ENCODE measurements around the gene OBP2A.

DNA sequence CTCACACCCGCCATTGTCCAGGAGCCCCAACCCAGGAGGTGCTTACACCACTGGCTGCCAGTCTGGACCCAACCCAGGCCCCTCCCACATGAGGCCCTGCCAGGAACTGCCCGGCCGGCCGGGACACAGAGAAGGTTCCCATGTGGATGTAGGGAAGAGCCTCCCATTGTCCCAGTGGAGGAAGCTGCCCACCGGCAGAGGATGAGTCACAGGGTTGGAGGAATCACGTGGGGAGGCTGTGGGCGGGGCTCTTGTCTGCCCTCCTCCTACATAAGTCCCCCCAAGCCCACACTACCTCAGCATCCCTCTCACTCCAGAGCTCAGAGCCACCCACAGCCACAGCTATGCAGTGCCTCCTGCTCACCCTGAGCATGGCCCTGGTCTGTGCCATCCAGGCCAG lies 41.7 kb downstream of the OBP2A start:
- TF ChIP-seq, protein P1, sequence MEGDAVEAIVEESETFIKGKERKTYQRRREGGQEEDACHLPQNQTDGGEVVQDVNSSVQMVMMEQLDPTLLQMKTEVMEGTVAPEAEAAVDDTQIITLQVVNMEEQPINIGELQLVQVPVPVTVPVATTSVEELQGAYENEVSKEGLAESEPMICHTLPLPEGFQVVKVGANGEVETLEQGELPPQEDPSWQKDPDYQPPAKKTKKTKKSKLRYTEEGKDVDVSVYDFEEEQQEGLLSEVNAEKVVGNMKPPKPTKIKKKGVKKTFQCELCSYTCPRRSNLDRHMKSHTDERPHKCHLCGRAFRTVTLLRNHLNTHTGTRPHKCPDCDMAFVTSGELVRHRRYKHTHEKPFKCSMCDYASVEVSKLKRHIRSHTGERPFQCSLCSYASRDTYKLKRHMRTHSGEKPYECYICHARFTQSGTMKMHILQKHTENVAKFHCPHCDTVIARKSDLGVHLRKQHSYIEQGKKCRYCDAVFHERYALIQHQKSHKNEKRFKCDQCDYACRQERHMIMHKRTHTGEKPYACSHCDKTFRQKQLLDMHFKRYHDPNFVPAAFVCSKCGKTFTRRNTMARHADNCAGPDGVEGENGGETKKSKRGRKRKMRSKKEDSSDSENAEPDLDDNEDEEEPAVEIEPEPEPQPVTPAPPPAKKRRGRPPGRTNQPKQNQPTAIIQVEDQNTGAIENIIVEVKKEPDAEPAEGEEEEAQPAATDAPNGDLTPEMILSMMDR (conservative IDR thresholded peaks at IDR 0.05; ENCODE audit: low read length): no peak
- no peak for TF ChIP-seq EZH2phosphoT487 (IDR thresholded peaks at IDR 0.05; ENCODE audit: borderline replicate concordance, low read depth, low read length)
